GM12891 (cell line): ENCODE data around the gene BLMH.

Experiments
- POLR2A ChIP-seq: IDR thresholded peaks from 2 replicates; pipeline ENCODE4 v1.6.1; 2011; ENCODE audit warnings: low read depth, low read length, control low read depth
- POLR2AphosphoS5 ChIP-seq: IDR thresholded peaks from 2 replicates; pipeline ENCODE4 v1.6.1; 2011; ENCODE audit warnings: low read depth, low read length, control low read depth
- SPI1 ChIP-seq: IDR thresholded peaks from 2 replicates; pipeline ENCODE4 v1.6.1; 2011; ENCODE audit warnings: low read depth, low read length, control low read depth
- TAF1 ChIP-seq: IDR thresholded peaks from 2 replicates; pipeline ENCODE4 v1.6.1; 2011; ENCODE audit warnings: low read depth, low read length, control low read depth

- no peak for TF ChIP-seq POLR2A
- TF ChIP-seq SPI1 = no peak
- TF ChIP-seq TAF1 = no peak
- TF ChIP-seq POLR2AphosphoS5 = no peak
These were observed 92.1 kb downstream of the BLMH start for GRCh38 chr17:30199600-30199999.
